ENCODE measurements around the gene ZNF248. TPM values are rescaled to one million over a fixed set of nuclear protein-coding genes. Genes with fewer than 3 reads are reported as not detected.

The ZNF248 gene
- total and polyA plus RNA-seq, 4 donors, result 3.6 to 38.0 (median 6.3) TPM

DNA sequence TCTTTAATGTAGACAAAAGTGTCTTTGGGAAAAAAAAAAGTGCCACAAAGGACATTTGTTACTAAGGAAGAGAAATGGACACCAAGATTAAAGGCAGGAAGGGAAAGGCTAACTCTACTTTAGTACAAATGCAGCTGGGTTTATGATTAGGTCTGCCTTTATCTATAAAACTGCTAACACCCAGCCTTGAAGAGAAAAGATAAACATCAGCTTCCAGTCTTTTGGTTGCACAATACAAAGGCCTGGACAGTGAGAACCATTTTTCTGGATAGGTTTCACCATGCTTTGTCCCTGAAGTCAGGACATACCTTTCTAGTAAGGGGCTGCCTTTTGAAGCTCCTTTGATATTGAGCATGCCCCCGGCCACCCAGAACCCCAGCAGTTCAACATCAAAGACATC is 45.1 kb downstream of the ZNF248 start:
- TF ChIP-seq, protein P1, sequence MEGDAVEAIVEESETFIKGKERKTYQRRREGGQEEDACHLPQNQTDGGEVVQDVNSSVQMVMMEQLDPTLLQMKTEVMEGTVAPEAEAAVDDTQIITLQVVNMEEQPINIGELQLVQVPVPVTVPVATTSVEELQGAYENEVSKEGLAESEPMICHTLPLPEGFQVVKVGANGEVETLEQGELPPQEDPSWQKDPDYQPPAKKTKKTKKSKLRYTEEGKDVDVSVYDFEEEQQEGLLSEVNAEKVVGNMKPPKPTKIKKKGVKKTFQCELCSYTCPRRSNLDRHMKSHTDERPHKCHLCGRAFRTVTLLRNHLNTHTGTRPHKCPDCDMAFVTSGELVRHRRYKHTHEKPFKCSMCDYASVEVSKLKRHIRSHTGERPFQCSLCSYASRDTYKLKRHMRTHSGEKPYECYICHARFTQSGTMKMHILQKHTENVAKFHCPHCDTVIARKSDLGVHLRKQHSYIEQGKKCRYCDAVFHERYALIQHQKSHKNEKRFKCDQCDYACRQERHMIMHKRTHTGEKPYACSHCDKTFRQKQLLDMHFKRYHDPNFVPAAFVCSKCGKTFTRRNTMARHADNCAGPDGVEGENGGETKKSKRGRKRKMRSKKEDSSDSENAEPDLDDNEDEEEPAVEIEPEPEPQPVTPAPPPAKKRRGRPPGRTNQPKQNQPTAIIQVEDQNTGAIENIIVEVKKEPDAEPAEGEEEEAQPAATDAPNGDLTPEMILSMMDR (IDR thresholded peaks at IDR 0.05; ENCODE audit: control extremely low read depth, extremely low read depth), result no peak
- no peak overlapping the region for H3K4me3 ChIP-seq
- no peak overlapping the region for H3K27ac ChIP-seq (ENCODE audit: low read depth in 1 of 2, low read length in 1 of 2)
- 0 to 55% methylated on average over 1 of the region's 1 CpG for WGBS, 2 donors
- H3K4me1 ChIP-seq (ENCODE audit: control insufficient read depth in 5 of 5, insufficient read depth in 5 of 5, low read length in 5 of 5), result no peaks in the 10 kb centered on the region
- no peaks in the 10 kb centered on the region for H3K36me3 ChIP-seq (ENCODE audit: control insufficient read depth in 4 of 4, insufficient read depth in 4 of 4, low read length in 4 of 4)
- no peak for DNase-seq
- no peaks in the 10 kb centered on the region for H3K27me3 ChIP-seq (ENCODE audit: control insufficient read depth in 3 of 3, insufficient read depth in 3 of 3, low read length in 2 of 3)
- no peak overlapping the region for H3K9ac ChIP-seq (ENCODE audit: insufficient read depth in 1 of 2, low read length in 2 of 2)
- peaks cover 2 to 37% (median 17%) of the 10 kb centered on the region in 4 donors for H3K9me3 ChIP-seq (ENCODE audit: control insufficient read depth in 4 of 4, insufficient read depth in 3 of 4, low read length in 3 of 4)
- no peak for ATAC-seq (ENCODE audit: insufficient read depth, low FRiP score)

DNA sequence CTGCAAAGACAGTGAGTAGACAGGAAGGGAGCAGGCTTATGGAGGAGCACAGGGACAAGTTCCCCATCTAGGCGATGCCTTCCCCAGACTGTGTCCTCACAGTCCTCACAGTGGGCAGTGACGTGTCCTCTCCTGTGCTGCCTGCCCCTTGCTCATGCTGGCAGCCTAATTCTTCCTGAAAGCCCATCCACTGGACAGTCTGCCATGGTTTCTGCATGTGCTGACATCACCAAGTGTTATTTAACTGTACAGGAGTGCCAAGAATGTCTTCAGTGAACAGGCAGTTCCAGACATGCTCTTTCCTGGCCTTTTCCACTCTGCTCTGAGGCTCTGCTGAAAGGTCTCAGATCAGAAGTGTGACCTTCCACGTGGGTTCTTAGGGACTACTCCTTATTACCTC is 54.1 kb downstream of the ZNF248 start:
- Histone ChIP-seq H3K4me3 (no peak overlapping the region), H3K36me3 (ENCODE audit: control insufficient read depth in 4 of 4, insufficient read depth in 4 of 4, low read length in 4 of 4) (peaks cover 0 to 6% (median 2%) of the 10 kb centered on the region in 4 donors), H3K27ac (ENCODE audit: low read depth in 1 of 2, low read length in 1 of 2) (no peak overlapping the region), H3K9ac (ENCODE audit: insufficient read depth in 1 of 2, low read length in 2 of 2) (no peak overlapping the region), H3K9me3 (ENCODE audit: control insufficient read depth in 4 of 4, insufficient read depth in 3 of 4, low read length in 3 of 4) (peaks cover 0 to 5% (median 2%) of the 10 kb centered on the region in 4 donors), H3K4me1 (ENCODE audit: control insufficient read depth in 5 of 5, insufficient read depth in 5 of 5, low read length in 5 of 5) (no peaks in the 10 kb centered on the region), H3K27me3 (ENCODE audit: control insufficient read depth in 3 of 3, insufficient read depth in 3 of 3, low read length in 2 of 3) (no peaks in the 10 kb centered on the region)
- no peak for DNase-seq
- ATAC-seq (ENCODE audit: insufficient read depth, low FRiP score), result no peak
- 62 to 75% methylated on average over 3 of the region's 3 CpGs for WGBS, 2 donors
- TF ChIP-seq, protein P1 (IDR thresholded peaks at IDR 0.05; ENCODE audit: control extremely low read depth, extremely low read depth), result no peak

- Histone ChIP-seq H3K27me3 (ENCODE audit: control insufficient read depth in 3 of 3, insufficient read depth in 3 of 3, low read length in 2 of 3) (no peaks in the 10 kb centered on the region), H3K36me3 (ENCODE audit: control insufficient read depth in 4 of 4, insufficient read depth in 4 of 4, low read length in 4 of 4) (peaks cover 0 to 6% (median 2%) of the 10 kb centered on the region in 4 donors), H3K27ac (ENCODE audit: low read depth in 1 of 2, low read length in 1 of 2) (no peak overlapping the region), H3K4me1 (ENCODE audit: control insufficient read depth in 5 of 5, insufficient read depth in 5 of 5, low read length in 5 of 5) (no peaks in the 10 kb centered on the region), H3K9me3 (ENCODE audit: control insufficient read depth in 4 of 4, insufficient read depth in 3 of 4, low read length in 3 of 4) (peaks cover 0 to 10% (median 3%) of the 10 kb centered on the region in 4 donors), H3K9ac (ENCODE audit: insufficient read depth in 1 of 2, low read length in 2 of 2) (no peak overlapping the region), H3K4me3 (no peak overlapping the region)
- DNase-seq (no peak), ATAC-seq (ENCODE audit: insufficient read depth, low FRiP score) (no peak)
- TF ChIP-seq, protein P1 (IDR thresholded peaks at IDR 0.05; ENCODE audit: control extremely low read depth, extremely low read depth), result no peak
Observed at GRCh38 chr10:37801557-37801956, 55.9 kb downstream of the ZNF248 start.

GRCh38 chr10:37794305-37794976 is 63.0 kb downstream of the ZNF248 start:
- Histone ChIP-seq H3K9me3 (ENCODE audit: control insufficient read depth in 4 of 4, insufficient read depth in 3 of 4, low read length in 3 of 4) (peaks cover 0 to 17% (median 10%) of the 10 kb centered on the region in 4 donors), H3K4me3 (no peak overlapping the region), H3K27ac (ENCODE audit: low read depth in 1 of 2, low read length in 1 of 2) (no peak overlapping the region), H3K27me3 (ENCODE audit: control insufficient read depth in 3 of 3, insufficient read depth in 3 of 3, low read length in 2 of 3) (no peaks in the 10 kb centered on the region), H3K9ac (ENCODE audit: insufficient read depth in 1 of 2, low read length in 2 of 2) (no peak overlapping the region), H3K36me3 (ENCODE audit: control insufficient read depth in 4 of 4, insufficient read depth in 4 of 4, low read length in 4 of 4) (no peaks in the 10 kb centered on the region), H3K4me1 (ENCODE audit: control insufficient read depth in 5 of 5, insufficient read depth in 5 of 5, low read length in 5 of 5) (no peaks in the 10 kb centered on the region)
- DNase-seq (no peak), ATAC-seq (ENCODE audit: insufficient read depth, low FRiP score) (no peak)
- TF ChIP-seq, protein P1 (IDR thresholded peaks at IDR 0.05; ENCODE audit: control extremely low read depth, extremely low read depth), result no peak
- WGBS, 2 donors, result 77 to 78% methylated on average over 2 of the region's 2 CpGs

All from lung (tissue), 12 donors.